GM12865 (cell line): Measurements from ENCODE around the gene TRPC1.
"Not testable (repeated sequence)": the region's sequence is repeated elsewhere in the genome, so short reads cannot be mapped to it uniquely, and the experiment has no call there.

Experiments used
- DNase-seq: peaks from one replicate; pipeline ENCODE4 v3.0.0; 2010; ENCODE audit warnings: low read depth
- H3K4me3 ChIP-seq: 2 replicates; pipeline ENCODE4 v1.5.1; 2011; ENCODE audit warnings: mild to moderate bottlenecking, low read depth, low read length, control low read depth
- CTCF ChIP-seq: IDR thresholded peaks from 2 replicates; pipeline ENCODE4 v1.5.1; 2011; ENCODE audit warnings: low read length, control low read depth, low read depth, inconsistent platforms; ENCODE audit not compliant: insufficient read depth; ENCODE audit errors: missing control alignments

The TRPC1 gene

DNA sequence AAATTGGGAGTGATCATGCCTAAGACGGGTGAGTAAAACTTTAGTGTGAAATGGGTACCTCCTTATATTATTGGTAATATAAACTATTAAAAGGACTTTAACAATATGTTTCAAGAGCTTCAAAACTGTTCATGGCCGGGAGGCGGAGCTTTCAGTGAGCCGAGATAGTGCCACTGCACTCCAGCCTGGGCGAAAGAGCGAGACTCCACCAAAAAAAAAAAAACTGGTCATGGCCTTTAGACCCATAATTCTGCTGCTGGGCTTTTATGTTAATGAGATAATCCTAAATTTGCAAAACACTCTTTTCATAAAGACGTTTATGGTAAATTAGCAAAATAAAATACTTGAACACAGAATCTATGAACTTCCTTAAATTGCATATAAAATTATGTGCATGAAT lies 22.8 kb downstream of the TRPC1 start:
- TF ChIP-seq CTCF = no peak
- no peak overlapping the region for H3K4me3 ChIP-seq
- no peak for DNase-seq

- H3K4me3 ChIP-seq, DNase-seq: not testable (repeated sequence)
Measured at GRCh38 chr3:142750531-142750930, 26.7 kb downstream of the TRPC1 start.

GRCh38 chr3:142752605-142753004 lies 28.8 kb downstream of the TRPC1 start:
- DNase-seq, H3K4me3 ChIP-seq: not testable (repeated sequence)

DNA sequence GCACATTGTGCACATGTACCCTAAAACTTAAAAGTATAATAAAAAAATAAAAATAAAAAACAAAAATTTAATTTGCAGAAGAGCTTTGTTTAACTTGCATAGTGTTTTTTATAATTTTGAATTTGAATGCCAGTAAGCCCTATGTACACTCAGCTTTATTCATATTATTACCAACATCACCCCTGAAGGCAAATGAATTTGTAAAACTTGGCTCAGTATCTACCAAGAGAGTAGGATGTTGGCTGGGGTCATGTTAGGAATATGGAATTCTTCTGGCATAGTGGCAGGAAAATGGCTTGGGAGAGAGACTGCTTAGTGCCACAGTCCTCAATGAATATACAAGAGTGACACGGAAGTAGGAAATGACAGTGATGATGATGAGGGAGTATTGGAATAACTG lies 30.7 kb downstream of the TRPC1 start:
- no peak for DNase-seq
- no peak for TF ChIP-seq CTCF
- H3K4me3 ChIP-seq = no peak overlapping the region

- no peak for DNase-seq
- H3K4me3 ChIP-seq = no peak overlapping the region
- TF ChIP-seq CTCF = no peak
Measured at GRCh38 chr3:142768338-142768737, 44.5 kb downstream of the TRPC1 start.

DNA sequence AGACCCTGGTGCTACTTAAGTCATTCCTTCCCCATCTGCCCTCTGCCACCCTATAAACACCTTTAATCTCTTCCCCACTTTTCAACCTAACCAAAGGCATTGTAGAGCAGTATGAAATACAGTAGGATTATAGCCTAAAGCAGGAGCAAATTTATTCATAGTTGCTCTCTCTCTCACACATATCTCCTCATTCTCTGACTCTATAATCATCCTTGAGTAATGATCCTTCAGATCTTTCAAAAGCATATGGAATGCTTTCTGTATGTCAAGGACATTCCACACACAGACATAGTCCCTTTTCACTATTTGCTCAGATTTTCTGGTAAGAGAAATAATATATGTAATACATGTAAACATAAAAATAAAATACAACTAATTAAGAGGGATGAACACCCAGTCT lies 54.1 kb downstream of the TRPC1 start:
- DNase-seq = no peak
- no peak overlapping the region for H3K4me3 ChIP-seq
- no peak for TF ChIP-seq CTCF

DNA sequence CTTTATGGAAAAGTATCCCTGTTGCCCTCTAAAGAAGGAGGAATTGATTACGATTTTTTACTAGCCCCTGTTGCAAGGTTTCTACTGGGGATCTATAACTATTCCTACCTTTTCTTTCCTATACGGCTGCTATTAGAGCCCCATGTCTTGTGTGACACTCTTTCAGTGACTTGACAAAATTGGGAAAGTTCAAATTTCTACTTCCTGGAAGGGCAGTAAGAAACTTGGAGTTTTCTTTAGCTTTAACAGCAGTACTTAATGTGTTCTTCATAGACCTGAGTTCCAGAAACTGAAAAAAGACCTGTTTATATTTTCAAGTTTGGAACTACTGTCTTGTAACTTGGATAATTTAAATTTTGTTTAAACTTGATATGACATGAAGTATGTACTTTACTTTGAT lies 54.7 kb downstream of the TRPC1 start:
- no peak for TF ChIP-seq CTCF
- DNase-seq = no peak
- H3K4me3 ChIP-seq = no peak overlapping the region

DNA sequence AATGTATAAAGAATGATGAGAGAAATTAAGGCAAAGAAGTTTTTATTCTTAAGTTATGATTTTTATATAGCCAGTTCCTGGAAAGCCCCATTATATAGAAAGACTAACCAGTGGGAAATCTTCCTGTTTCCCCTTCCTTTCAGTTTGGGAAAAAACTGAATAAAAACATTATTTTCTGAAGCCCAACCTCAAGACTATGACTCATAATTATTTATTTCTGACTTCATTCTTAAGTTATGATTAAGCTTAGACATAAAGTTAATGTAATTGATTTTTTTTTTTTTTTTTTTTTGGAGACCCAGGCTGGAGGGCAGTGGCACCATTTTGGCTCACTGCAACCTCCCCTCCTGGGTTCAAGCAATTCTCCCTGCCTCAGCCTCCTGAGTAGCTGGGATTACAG lies 55.8 kb downstream of the TRPC1 start:
- H3K4me3 ChIP-seq = no peak overlapping the region
- TF ChIP-seq CTCF = no peak
- DNase-seq = no peak
